IPS DF 6.9 (cell line): Measurements from ENCODE around the gene TRMT1.
"Not testable (repeated sequence)": the region's sequence is repeated elsewhere in the genome, so short reads cannot be mapped to it uniquely, and the experiment has no call there.

Source experiments
- DNase-seq: peaks from one replicate; pipeline ENCODE4 v3.0.0-alpha.2; 2013; ENCODE audit warnings: low read depth, low spot score
- H3K27ac ChIP-seq: one replicate; pipeline ENCODE4 v1.5.1; 2013; ENCODE audit warnings: low read length, control low read depth
- H3K27me3 ChIP-seq: 2 replicates; pipeline ENCODE4 v1.6.1; 2013; ENCODE audit warnings: mild to moderate bottlenecking, low read length; ENCODE audit not compliant: control insufficient read depth, insufficient read depth
- H3K36me3 ChIP-seq: 2 replicates; pipeline ENCODE4 v1.6.1; 2013; ENCODE audit warnings: low read length; ENCODE audit not compliant: control insufficient read depth, insufficient read depth
- H3K4me1 ChIP-seq: 2 replicates; pipeline ENCODE4 v1.6.1; 2013; ENCODE audit warnings: low read length; ENCODE audit not compliant: control insufficient read depth, insufficient read depth
- H3K4me3 ChIP-seq: 2 replicates; pipeline ENCODE4 v1.5.1; 2013; ENCODE audit warnings: mild to moderate bottlenecking, low read length
- H3K9me3 ChIP-seq: 2 replicates; pipeline ENCODE4 v1.6.1; 2013; ENCODE audit warnings: low read length, inconsistent platforms; ENCODE audit not compliant: control insufficient read depth, insufficient read depth
- WGBS: extraction: QIAGEN DNeasy Blood & Tissue Kit; methylation state at CpG from one replicate; pipeline ENCODE4 v1.1.7; 2013; ENCODE audit warnings: mixed read lengths, missing lambda C conversion rate; ENCODE audit not compliant: insufficient read length, insufficient coverage; 5-methylcytosine and 5-hydroxymethylcytosine counted together

The TRMT1 gene

GRCh38 chr19:13150187-13150930 is 33.8 kb upstream of the TRMT1 start, which contains the start of the genes IER2 and STX10:
IER2 (plus strand) TSS chr19:13150411; CDS start chr19:13153187, 2,776 bp downstream.
STX10 (minus strand) TSS chr19:13150375; CDS start chr19:13150173, 202 bp downstream.
- H3K4me3 ChIP-seq = peak within 1 kb of the TSS; percentile 78
- no peaks in the 10 kb centered on the region for H3K27me3 ChIP-seq
- H3K36me3 ChIP-seq = peaks cover 3% of the 10 kb centered on the region
- WGBS = no CpG with 5 or more reads among the region's 51 CpGs
- DNase-seq = no peak
- no peaks in the 10 kb centered on the region for H3K4me1 ChIP-seq
- H3K27ac ChIP-seq = no peak within 1 kb of the TSS
- no peaks in the 10 kb centered on the region for H3K9me3 ChIP-seq

- no CpG with 5 or more reads among the region's 46 CpGs for WGBS
- no peaks in the 10 kb centered on the region for H3K27me3 ChIP-seq
- H3K4me3 ChIP-seq = peak overlapping the region; percentile 78
- H3K36me3 ChIP-seq = peaks cover 3% of the 10 kb centered on the region
- no peaks in the 10 kb centered on the region for H3K9me3 ChIP-seq
- no peaks in the 10 kb centered on the region for H3K4me1 ChIP-seq
- H3K27ac ChIP-seq = no peak overlapping the region
- no peak for DNase-seq
Measured at GRCh38 chr19:13149628-13150186, 33.2 kb upstream of the TRMT1 start.

DNA sequence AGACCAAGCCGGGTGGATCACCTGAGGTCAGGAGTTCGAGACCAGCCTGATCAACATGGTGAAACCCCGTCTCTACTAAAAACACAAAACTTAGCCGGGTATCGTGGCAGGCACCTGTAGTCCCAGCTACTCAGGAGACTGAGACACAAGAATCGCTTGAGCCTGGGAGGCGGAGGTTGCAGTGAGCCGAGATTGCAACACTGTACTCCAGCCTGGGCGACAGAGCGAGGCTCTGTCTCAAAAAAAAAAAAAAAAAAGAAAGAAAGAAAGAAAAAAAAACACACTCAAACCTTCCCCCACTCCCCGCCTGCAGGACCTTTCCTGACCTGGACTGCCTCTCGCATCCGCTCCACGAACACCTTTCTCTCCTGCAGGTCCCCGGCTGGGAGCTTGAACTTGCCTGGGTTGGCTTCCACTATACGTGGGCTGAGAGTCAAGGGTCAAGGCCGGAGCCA is 32.7 kb upstream of the TRMT1 start:
- no CpG with 5 or more reads among the region's 17 CpGs for WGBS
- not testable (repeated sequence) for DNase-seq, H3K9me3 ChIP-seq, H3K4me1 ChIP-seq, H3K27ac ChIP-seq, H3K27me3 ChIP-seq, H3K36me3 ChIP-seq
- peak overlapping the region; percentile 78; the same call in 1 of the 2 replicates for H3K4me3 ChIP-seq

DNA sequence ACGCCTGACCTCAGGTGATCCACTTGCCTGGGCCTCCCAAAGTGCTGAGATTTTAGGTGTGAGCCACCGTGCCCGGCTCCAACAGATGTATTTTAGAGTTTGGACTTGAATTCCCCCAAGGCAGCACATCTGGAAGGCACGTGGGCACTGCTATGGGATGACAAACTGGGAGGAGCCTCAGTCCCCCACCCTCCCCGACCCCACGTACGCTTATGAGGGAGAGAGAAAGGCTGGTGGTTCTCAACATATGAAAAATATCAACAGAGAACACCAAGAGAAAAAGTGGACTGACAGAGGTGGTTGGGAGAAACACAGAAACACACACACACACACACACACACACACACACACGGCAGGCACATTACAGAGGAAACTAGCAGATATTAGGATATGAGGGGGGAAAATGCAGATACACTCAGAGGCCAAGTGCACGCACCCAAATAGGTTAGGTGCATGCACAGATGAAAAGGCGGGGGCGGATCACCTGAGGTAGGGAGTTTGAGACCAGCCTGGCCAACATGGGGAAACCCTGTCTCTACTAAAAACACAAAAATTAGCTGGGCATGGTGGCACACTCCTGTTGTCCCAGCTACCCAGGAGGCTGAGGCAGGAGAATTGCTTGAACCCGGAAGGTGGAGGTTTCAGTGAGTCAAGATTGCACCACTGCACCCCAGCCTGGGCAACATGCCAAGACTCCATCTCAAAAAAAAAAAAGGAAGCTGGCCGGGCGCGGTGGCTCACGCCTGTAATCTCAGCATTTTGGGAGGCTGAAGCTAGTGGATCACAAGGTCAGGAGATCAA is 30.4 kb upstream of the TRMT1 start:
- WGBS = no CpG with 5 or more reads among the region's 16 CpGs
- no peaks in the 10 kb centered on the region for H3K4me1 ChIP-seq
- no peaks in the 10 kb centered on the region for H3K9me3 ChIP-seq
- no peak overlapping the region for H3K27ac ChIP-seq
- no peak overlapping the region for H3K4me3 ChIP-seq
- DNase-seq = no peak
- no peaks in the 10 kb centered on the region for H3K27me3 ChIP-seq
- peaks cover 8% of the 10 kb centered on the region for H3K36me3 ChIP-seq

GRCh38 chr19:13139633-13140311 is 23.2 kb upstream of the TRMT1 start:
- H3K9me3 ChIP-seq = no peaks in the 10 kb centered on the region
- H3K4me3 ChIP-seq = no peak overlapping the region
- DNase-seq = no peak
- WGBS = no CpG with 5 or more reads among the region's 11 CpGs
- no peaks in the 10 kb centered on the region for H3K27me3 ChIP-seq
- no peaks in the 10 kb centered on the region; the same call in 1 of the 2 replicates for H3K4me1 ChIP-seq
- H3K27ac ChIP-seq = no peak overlapping the region
- H3K36me3 ChIP-seq = peaks cover 47% of the 10 kb centered on the region

GRCh38 chr19:13138916-13139198 is 22.3 kb upstream of the TRMT1 start:
- no peak overlapping the region for H3K4me3 ChIP-seq
- no peaks in the 10 kb centered on the region; the same call in 1 of the 2 replicates for H3K4me1 ChIP-seq
- H3K27ac ChIP-seq = no peak overlapping the region
- no CpG with 5 or more reads among the region's 10 CpGs for whole genome bisulfite sequencing
- peaks cover 40% of the 10 kb centered on the region for H3K36me3 ChIP-seq
- DNase-seq = no peak
- H3K9me3 ChIP-seq = no peaks in the 10 kb centered on the region
- no peaks in the 10 kb centered on the region for H3K27me3 ChIP-seq

DNA sequence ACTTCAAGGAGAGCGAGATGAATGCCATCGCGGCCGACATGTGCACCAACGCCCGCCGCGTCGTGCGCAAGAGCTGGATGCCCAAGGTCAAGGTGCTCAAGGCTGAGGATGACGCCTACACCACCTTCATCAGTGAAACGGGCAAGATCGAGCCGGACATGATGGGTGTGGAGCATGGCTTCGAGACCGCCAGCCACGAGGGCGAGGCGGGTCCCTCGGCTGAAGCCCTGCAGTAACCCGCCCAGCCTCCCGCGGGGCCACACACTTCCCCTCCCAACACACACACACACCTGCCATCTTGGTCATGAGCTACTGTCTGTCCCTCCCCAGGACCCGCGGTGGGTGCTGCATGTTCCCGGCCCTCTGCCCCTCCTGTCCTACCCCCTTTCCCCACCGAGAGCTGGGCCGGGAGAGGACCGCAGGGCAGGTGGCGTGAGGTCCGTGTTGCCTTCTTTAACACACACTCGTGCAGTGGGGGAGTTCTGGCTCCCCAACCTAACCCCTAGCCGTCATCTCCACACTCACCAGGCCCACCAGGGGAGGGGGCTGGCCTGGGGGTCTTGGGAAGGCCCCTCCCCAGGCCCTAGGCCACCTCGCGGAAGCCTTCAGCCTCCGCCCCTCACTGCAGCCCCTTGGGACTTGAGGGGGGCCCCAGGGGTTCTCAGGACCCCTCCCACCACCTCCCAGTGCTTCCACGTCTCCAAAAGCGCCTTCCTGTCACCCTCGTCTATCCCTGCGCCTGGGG is 21.8 kb upstream of the TRMT1 start:
- no peaks in the 10 kb centered on the region for H3K27me3 ChIP-seq
- WGBS = no CpG with 5 or more reads among the region's 40 CpGs
- H3K4me1 ChIP-seq = no peaks in the 10 kb centered on the region; the same call in 1 of the 2 replicates
- H3K27ac ChIP-seq = no peak overlapping the region
- H3K9me3 ChIP-seq = no peaks in the 10 kb centered on the region
- H3K4me3 ChIP-seq = no peak overlapping the region; the same call in 1 of the 2 replicates
- H3K36me3 ChIP-seq = peaks cover 38% of the 10 kb centered on the region
- no peak for DNase-seq

- Histone ChIP-seq H3K4me1 (no peaks in the 10 kb centered on the region; the same call in 1 of the 2 replicates), H3K4me3 (no peak overlapping the region), H3K27ac (no peak overlapping the region), H3K9me3 (no peaks in the 10 kb centered on the region), H3K36me3 (peaks cover 38% of the 10 kb centered on the region), H3K27me3 (no peaks in the 10 kb centered on the region)
- whole genome bisulfite sequencing = no CpG with 5 or more reads among the region's 28 CpGs
- DNase-seq = no peak
Measured at GRCh38 chr19:13137290-13137794, 20.8 kb upstream of the TRMT1 start.

- WGBS = no CpG with 5 or more reads among the region's 60 CpGs
- no peaks in the 10 kb centered on the region for H3K27me3 ChIP-seq
- H3K4me1 ChIP-seq = no peaks in the 10 kb centered on the region; the same call in 1 of the 2 replicates
- no peak overlapping the region for H3K27ac ChIP-seq
- no peak for DNase-seq
- H3K9me3 ChIP-seq = no peaks in the 10 kb centered on the region
- peaks cover 38% of the 10 kb centered on the region for H3K36me3 ChIP-seq
- H3K4me3 ChIP-seq = no peak overlapping the region
Measured at GRCh38 chr19:13135068-13136062, 18.8 kb upstream of the TRMT1 start.
